Measurements from ENCODE around the gene PRDM16. TPM values are rescaled to one million over a fixed set of nuclear protein-coding genes. Genes with fewer than 3 reads are reported as not detected.

PRDM16 gene
- total RNA-seq, 1 donor from 2014 or later: 21.4 TPM

GRCh38 chr1:3038113-3038551 lies 30.9 kb upstream of the PRDM16 start:
- no peak for DNase-seq (ENCODE audit: low spot score)
- H3K9me3 Mint-ChIP-seq (ENCODE audit: unreplicated experiment): no peaks in the 10 kb centered on the region
- H3K4me1 Mint-ChIP-seq (ENCODE audit: unreplicated experiment): peaks cover 5% of the 10 kb centered on the region
- H3K36me3 Mint-ChIP-seq (ENCODE audit: low read depth, unreplicated experiment): no peaks in the 10 kb centered on the region
- H3K4me3 Mint-ChIP-seq (ENCODE audit: unreplicated experiment): no peak overlapping the region
- H3K27me3 Mint-ChIP-seq (ENCODE audit: unreplicated experiment): peaks cover 3% of the 10 kb centered on the region
- no peak for TF ChIP-seq CTCF (IDR thresholded peaks at IDR 0.05; ENCODE audit: unreplicated experiment)
- H3K27ac Mint-ChIP-seq (ENCODE audit: unreplicated experiment): no peak overlapping the region

DNA sequence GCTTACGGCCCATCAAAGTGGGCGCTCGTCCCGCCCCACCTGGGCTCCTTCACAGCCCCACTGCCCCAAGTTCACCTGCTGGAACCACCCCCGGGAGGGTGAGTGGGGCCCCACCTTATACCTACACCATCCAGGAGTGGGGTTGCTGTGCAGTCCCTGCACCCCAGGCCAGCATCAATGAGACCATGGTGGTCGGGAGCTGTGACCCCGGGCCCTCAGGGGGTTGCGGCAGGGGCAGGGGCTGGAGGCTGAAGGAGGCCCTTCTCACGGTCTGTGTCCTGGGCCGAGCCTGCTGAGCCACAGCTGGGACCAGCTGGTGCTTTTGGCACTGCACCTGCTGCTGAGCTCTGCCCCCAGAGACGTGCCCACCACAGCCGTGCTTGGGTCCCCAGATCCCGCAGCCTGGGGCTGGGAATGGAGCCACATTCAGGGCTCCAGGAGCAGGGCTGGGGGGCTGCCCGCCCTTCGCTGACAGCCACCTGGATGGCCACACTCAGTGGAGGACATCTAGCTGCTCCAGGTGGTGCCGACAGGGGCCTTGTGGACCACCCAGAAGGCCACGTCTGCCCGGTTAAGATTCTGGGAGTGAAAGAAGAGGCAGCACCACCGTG lies 30.3 kb upstream of the PRDM16 start:
- H3K27me3 Mint-ChIP-seq (ENCODE audit: unreplicated experiment): peaks cover 3% of the 10 kb centered on the region
- no peak for TF ChIP-seq CTCF (IDR thresholded peaks at IDR 0.05; ENCODE audit: unreplicated experiment)
- peaks cover 5% of the 10 kb centered on the region for H3K4me1 Mint-ChIP-seq (ENCODE audit: unreplicated experiment)
- no peak for DNase-seq (ENCODE audit: low spot score)
- H3K4me3 Mint-ChIP-seq (ENCODE audit: unreplicated experiment): no peak overlapping the region
- no peaks in the 10 kb centered on the region for H3K9me3 Mint-ChIP-seq (ENCODE audit: unreplicated experiment)
- no peak overlapping the region for H3K27ac Mint-ChIP-seq (ENCODE audit: unreplicated experiment)
- no peaks in the 10 kb centered on the region for H3K36me3 Mint-ChIP-seq (ENCODE audit: low read depth, unreplicated experiment)

DNA sequence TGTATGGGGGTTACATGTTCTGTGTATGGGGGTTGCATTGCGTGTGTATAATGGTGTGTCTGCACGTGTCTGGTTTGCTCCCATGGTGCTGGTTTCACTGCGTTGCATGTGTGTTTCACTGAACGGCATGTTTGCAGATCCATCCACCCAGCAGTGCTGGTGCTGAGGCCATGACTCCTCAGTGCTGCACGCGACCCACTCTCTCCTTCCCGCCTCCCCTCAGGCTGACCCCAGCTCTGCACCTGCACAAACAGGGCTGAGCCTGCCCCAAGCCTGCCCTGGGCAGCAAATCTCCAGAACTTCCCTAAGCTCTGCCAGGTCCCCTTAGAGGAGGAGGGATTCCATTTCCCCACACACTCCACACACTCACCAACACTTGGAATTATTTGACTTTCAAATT lies 29.0 kb upstream of the PRDM16 start:
- H3K36me3 Mint-ChIP-seq (ENCODE audit: low read depth, unreplicated experiment): no peaks in the 10 kb centered on the region
- no peak for DNase-seq (ENCODE audit: low spot score)

DNA sequence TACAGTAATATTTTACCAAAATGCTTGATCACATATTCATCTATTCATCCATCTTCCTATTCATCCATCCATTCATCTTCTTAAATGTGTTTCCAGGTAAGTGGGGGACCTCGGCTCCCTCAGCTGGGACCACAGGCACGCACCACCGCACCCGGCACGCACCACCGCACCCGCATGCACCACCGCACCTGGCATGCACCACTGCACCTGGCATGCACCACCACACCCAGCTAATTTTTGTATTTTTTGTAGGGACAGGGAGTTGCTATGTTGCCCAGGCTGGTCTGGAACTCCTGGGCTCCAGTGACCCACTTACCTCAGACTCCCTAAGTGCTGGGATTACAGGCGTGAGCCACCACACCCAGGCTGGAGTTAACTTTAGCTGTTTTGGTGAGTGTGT lies 26.5 kb upstream of the PRDM16 start:
- Mint-ChIP-seq H3K36me3 (ENCODE audit: low read depth, unreplicated experiment) (no peaks in the 10 kb centered on the region), H3K27ac (ENCODE audit: unreplicated experiment) (no peak overlapping the region), H3K27me3 (ENCODE audit: unreplicated experiment) (peaks cover 3% of the 10 kb centered on the region), H3K4me1 (ENCODE audit: unreplicated experiment) (no peaks in the 10 kb centered on the region), H3K9me3 (ENCODE audit: unreplicated experiment) (no peaks in the 10 kb centered on the region), H3K4me3 (ENCODE audit: unreplicated experiment) (no peak overlapping the region)
- no peak for TF ChIP-seq CTCF (IDR thresholded peaks at IDR 0.05; ENCODE audit: unreplicated experiment)
- no peak for DNase-seq (ENCODE audit: low spot score)

More for the DNA sequence above, 29.0 kb upstream of the PRDM16 start:
- Mint-ChIP-seq H3K9me3 (ENCODE audit: unreplicated experiment) (no peaks in the 10 kb centered on the region), H3K4me1 (ENCODE audit: unreplicated experiment) (no peaks in the 10 kb centered on the region), H3K27me3 (ENCODE audit: unreplicated experiment) (peaks cover 3% of the 10 kb centered on the region), H3K27ac (ENCODE audit: unreplicated experiment) (no peak overlapping the region), H3K4me3 (ENCODE audit: unreplicated experiment) (no peak overlapping the region)
- no peak for TF ChIP-seq CTCF (IDR thresholded peaks at IDR 0.05; ENCODE audit: unreplicated experiment)

DNA sequence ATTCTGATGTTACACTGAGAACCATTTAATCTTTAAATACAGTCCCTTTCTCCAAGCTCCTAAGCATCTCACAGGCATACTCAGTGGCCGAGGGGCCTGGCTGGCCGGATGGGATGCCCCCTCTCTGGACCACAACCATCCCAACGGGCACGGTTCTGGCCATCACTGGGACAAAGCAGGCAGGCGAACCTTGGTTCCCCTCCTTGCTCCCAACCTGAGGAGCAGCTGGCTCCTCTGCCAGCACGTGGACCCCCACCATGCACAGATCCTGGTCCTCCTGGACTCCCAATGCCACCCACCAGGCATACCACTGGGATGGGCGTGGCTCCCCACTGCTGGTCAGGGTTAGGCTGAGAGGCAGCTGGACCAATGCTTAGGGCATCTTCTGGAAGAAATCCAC lies 19.8 kb upstream of the PRDM16 start:
- no peak overlapping the region for H3K4me3 Mint-ChIP-seq (ENCODE audit: unreplicated experiment)
- no peak overlapping the region for H3K27ac Mint-ChIP-seq (ENCODE audit: unreplicated experiment)
- no peaks in the 10 kb centered on the region for H3K4me1 Mint-ChIP-seq (ENCODE audit: unreplicated experiment)
- peaks cover 5% of the 10 kb centered on the region for H3K9me3 Mint-ChIP-seq (ENCODE audit: unreplicated experiment)
- TF ChIP-seq CTCF (IDR thresholded peaks at IDR 0.05; ENCODE audit: unreplicated experiment): no peak
- H3K36me3 Mint-ChIP-seq (ENCODE audit: low read depth, unreplicated experiment): no peaks in the 10 kb centered on the region
- DNase-seq (ENCODE audit: low spot score): no peak
- H3K27me3 Mint-ChIP-seq (ENCODE audit: unreplicated experiment): peaks cover 6% of the 10 kb centered on the region
